IPS-20b (cell line): ENCODE data around the gene SLC7A7.
"Not testable (repeated sequence)": the region's sequence is repeated elsewhere in the genome, so short reads cannot be mapped to it uniquely, and the experiment has no call there.

ENCODE experiments used
- H3K27ac ChIP-seq: one replicate; pipeline ENCODE4 v1.5.1; 2013; ENCODE audit warnings: low read length
- H3K27me3 ChIP-seq: 2 replicates; pipeline ENCODE4 v1.6.1; 2013; ENCODE audit warnings: mild to moderate bottlenecking, low read length, inconsistent platforms; ENCODE audit not compliant: insufficient read depth
- H3K36me3 ChIP-seq: 2 replicates; pipeline ENCODE4 v1.6.1; 2013; ENCODE audit warnings: low read depth, mild to moderate bottlenecking, inconsistent platforms, low read length, moderate library complexity; ENCODE audit not compliant: insufficient read depth
- H3K4me1 ChIP-seq: 2 replicates; pipeline ENCODE4 v1.6.1; 2013; ENCODE audit warnings: mild to moderate bottlenecking, control low read depth, inconsistent platforms, low read length, moderate library complexity; ENCODE audit not compliant: insufficient read depth
- H3K4me3 ChIP-seq: 2 replicates; pipeline ENCODE4 v1.5.1; 2013; ENCODE audit warnings: mild to moderate bottlenecking, low read length, inconsistent platforms
- H3K9ac ChIP-seq: 2 replicates; pipeline ENCODE4 v1.6.1; 2013; ENCODE audit warnings: low read depth, mild to moderate bottlenecking, inconsistent platforms, low read length, moderate library complexity
- H3K9me3 ChIP-seq: 2 replicates; pipeline ENCODE4 v1.6.1; 2013; ENCODE audit warnings: mild to moderate bottlenecking, low read depth, low read length, inconsistent platforms; ENCODE audit not compliant: insufficient read depth

The SLC7A7 gene

GRCh38 chr14:22794551-22794951 lies 20.7 kb downstream of the SLC7A7 start:
- Histone ChIP-seq H3K27me3 (no peaks in the 10 kb centered on the region), H3K4me1 (peaks cover 12% of the 10 kb centered on the region), H3K36me3 (no peaks in the 10 kb centered on the region), H3K9ac (no peak overlapping the region), H3K9me3 (no peaks in the 10 kb centered on the region), H3K27ac (no peak overlapping the region), H3K4me3 (no peak overlapping the region)

- Histone ChIP-seq H3K27me3 (no peaks in the 10 kb centered on the region), H3K9ac (no peak overlapping the region), H3K4me1 (peaks cover 12% of the 10 kb centered on the region), H3K9me3 (no peaks in the 10 kb centered on the region), H3K27ac (no peak overlapping the region), H3K36me3 (no peaks in the 10 kb centered on the region), H3K4me3 (no peak overlapping the region)
Measured at GRCh38 chr14:22793976-22794375, 21.3 kb downstream of the SLC7A7 start.

GRCh38 chr14:22793550-22793949 lies 21.7 kb downstream of the SLC7A7 start:
- not testable (repeated sequence) for H3K9me3 ChIP-seq, H3K36me3 ChIP-seq, H3K27ac ChIP-seq, H3K4me3 ChIP-seq, H3K27me3 ChIP-seq, H3K9ac ChIP-seq
- peaks cover 12% of the 10 kb centered on the region for H3K4me1 ChIP-seq

GRCh38 chr14:22792158-22792557 lies 23.1 kb downstream of the SLC7A7 start:
- H3K9ac ChIP-seq, result no peak overlapping the region
- no peaks in the 10 kb centered on the region for H3K36me3 ChIP-seq
- H3K27ac ChIP-seq, result no peak overlapping the region
- H3K4me1 ChIP-seq, result peaks cover 8% of the 10 kb centered on the region
- H3K27me3 ChIP-seq, result no peaks in the 10 kb centered on the region
- H3K4me3 ChIP-seq, result no peak overlapping the region
- H3K9me3 ChIP-seq, result no peaks in the 10 kb centered on the region

- no peak overlapping the region for H3K9ac ChIP-seq
- H3K9me3 ChIP-seq, result no peaks in the 10 kb centered on the region
- H3K4me1 ChIP-seq, result no peaks in the 10 kb centered on the region; the same call in 1 of the 2 replicates
- H3K27me3 ChIP-seq, result no peaks in the 10 kb centered on the region
- H3K27ac ChIP-seq, result no peak overlapping the region
- no peak overlapping the region for H3K4me3 ChIP-seq
- no peaks in the 10 kb centered on the region for H3K36me3 ChIP-seq
Measured at GRCh38 chr14:22791301-22791700, 23.9 kb downstream of the SLC7A7 start.

- no peaks in the 10 kb centered on the region for H3K27me3 ChIP-seq
- no peak overlapping the region for H3K9ac ChIP-seq
- no peak overlapping the region for H3K4me3 ChIP-seq
- H3K36me3 ChIP-seq, result no peaks in the 10 kb centered on the region
- no peak overlapping the region for H3K27ac ChIP-seq
- no peaks in the 10 kb centered on the region for H3K9me3 ChIP-seq
- H3K4me1 ChIP-seq, result no peaks in the 10 kb centered on the region
Measured at GRCh38 chr14:22786685-22787084, 28.6 kb downstream of the SLC7A7 start.

- H3K27me3 ChIP-seq, result no peaks in the 10 kb centered on the region
- no peaks in the 10 kb centered on the region for H3K36me3 ChIP-seq
- no peaks in the 10 kb centered on the region for H3K9me3 ChIP-seq
- H3K4me3 ChIP-seq, result no peak overlapping the region
- H3K9ac ChIP-seq, result no peak overlapping the region
- H3K4me1 ChIP-seq, result no peaks in the 10 kb centered on the region
- no peak overlapping the region for H3K27ac ChIP-seq
Measured at GRCh38 chr14:22781301-22781991, 33.8 kb downstream of the SLC7A7 start.

GRCh38 chr14:22780941-22781300 lies 34.3 kb downstream of the SLC7A7 start:
- Histone ChIP-seq H3K27ac (no peak overlapping the region), H3K9ac (no peak overlapping the region), H3K4me3 (no peak overlapping the region), H3K4me1 (no peaks in the 10 kb centered on the region), H3K27me3 (no peaks in the 10 kb centered on the region), H3K36me3 (no peaks in the 10 kb centered on the region), H3K9me3 (no peaks in the 10 kb centered on the region)

- Histone ChIP-seq H3K9me3 (no peaks in the 10 kb centered on the region), H3K9ac (no peak overlapping the region), H3K4me1 (no peaks in the 10 kb centered on the region), H3K4me3 (no peak overlapping the region), H3K27ac (no peak overlapping the region), H3K27me3 (no peaks in the 10 kb centered on the region), H3K36me3 (no peaks in the 10 kb centered on the region)
Measured at GRCh38 chr14:22780105-22780679, 35.0 kb downstream of the SLC7A7 start.

GRCh38 chr14:22778084-22778483 lies 37.2 kb downstream of the SLC7A7 start:
- no peak overlapping the region for H3K9ac ChIP-seq
- no peak overlapping the region for H3K4me3 ChIP-seq
- peaks cover 10% of the 10 kb centered on the region for H3K36me3 ChIP-seq
- no peaks in the 10 kb centered on the region for H3K27me3 ChIP-seq
- H3K9me3 ChIP-seq, result no peaks in the 10 kb centered on the region
- no peak overlapping the region for H3K27ac ChIP-seq
- no peaks in the 10 kb centered on the region for H3K4me1 ChIP-seq

- H3K9ac ChIP-seq, H3K27me3 ChIP-seq, H3K27ac ChIP-seq, H3K9me3 ChIP-seq, H3K4me3 ChIP-seq, H3K4me1 ChIP-seq: not testable (repeated sequence)
- peaks cover 18% of the 10 kb centered on the region for H3K36me3 ChIP-seq
Measured at GRCh38 chr14:22776849-22777248, 38.4 kb downstream of the SLC7A7 start.

GRCh38 chr14:22776215-22776614 lies 39.0 kb downstream of the SLC7A7 start:
- Histone ChIP-seq H3K36me3 (peaks cover 25% of the 10 kb centered on the region), H3K27ac (no peak overlapping the region), H3K9me3 (no peaks in the 10 kb centered on the region), H3K4me3 (no peak overlapping the region), H3K4me1 (no peaks in the 10 kb centered on the region), H3K9ac (no peak overlapping the region), H3K27me3 (no peaks in the 10 kb centered on the region)
